ENCODE data around the gene P2RX1.

P2RX1 gene

DNA sequence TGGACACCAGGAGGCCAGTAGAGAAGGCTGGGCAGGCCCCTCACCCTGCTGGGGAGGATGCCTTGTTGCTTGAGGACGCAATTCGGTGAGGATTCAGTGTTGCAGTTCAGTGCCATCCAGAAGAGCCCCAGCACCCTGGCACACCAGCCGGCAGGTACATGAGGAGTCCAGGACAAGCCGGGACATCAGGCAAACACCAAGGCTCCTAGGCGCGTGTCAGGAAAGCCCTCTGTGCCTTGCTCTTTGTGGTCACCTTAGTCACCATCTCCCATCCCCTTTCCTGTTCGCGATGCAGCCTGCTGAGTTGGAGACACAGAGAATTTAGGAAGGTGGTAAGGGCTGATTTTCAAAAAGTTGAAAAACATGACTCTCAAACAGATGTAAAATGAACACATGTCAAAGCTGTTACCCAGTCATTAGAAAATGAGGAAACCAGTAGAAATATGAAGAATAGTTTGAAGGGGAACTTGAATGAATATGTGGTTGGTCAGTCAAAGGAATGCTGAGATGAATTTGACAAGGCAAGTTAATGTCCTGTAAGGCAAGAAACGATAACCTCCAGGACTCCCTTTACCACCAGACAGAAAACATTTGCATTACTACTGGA is 67.9 kb downstream of the P2RX1 start:
- no peak for DNase-seq

DNA sequence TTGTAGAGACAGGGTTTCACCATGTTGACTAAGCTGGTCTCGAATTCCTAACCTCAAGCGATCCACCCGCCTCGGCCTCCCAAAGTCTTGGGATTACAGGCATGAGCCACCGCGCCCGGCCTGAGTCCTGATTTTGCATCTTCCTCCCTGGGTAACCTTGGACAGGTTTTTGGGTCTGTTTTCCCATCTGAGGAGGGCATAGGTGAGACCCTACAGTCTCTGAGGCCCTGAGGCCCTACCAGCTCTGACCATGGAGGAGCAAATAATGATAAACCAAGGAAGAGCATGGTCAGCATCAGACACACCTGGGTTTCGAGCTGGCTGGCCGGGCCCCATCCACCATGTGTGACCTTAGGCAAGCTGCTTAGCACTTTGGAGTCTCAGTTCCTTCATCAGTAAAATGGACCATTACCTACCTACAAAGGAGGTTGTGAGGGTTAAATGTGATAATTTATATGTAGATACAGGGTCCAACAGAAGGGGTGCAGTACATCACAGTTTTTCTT is 69.0 kb downstream of the P2RX1 start:
- no peak for DNase-seq

Measured in NCI-H187 treated with DMSO at 0.1 percent for 48 hours (cell line).